Sigmoid colon (tissue), 7 donors: ENCODE measurements around the gene COL4A3. TPM values are rescaled to one million over a fixed set of nuclear protein-coding genes. Genes with fewer than 3 reads are reported as not detected.

Source experiments
- DNase-seq: peaks from one replicate; pipeline ENCODE4 v3.0.0-alpha.2; 2019
- H3K27ac ChIP-seq, 4 donors: fragments of 200-600 bp; sonication (generic); one replicate each; pipeline ENCODE4 v1.5.1; 2016 to 2019; ENCODE audit warnings: mild to moderate bottlenecking in 1 of 4
- H3K27me3 ChIP-seq, 3 donors: fragments of 200-600 bp; sonication (generic); one replicate each; pipeline ENCODE4 v1.5.1; 2019; ENCODE audit warnings: mild to moderate bottlenecking in 1 of 3
- H3K36me3 ChIP-seq, 4 donors: fragments of 200-600 bp; sonication (generic); one replicate each; pipeline ENCODE4 v1.5.1; 2016 to 2019
- H3K4me1 ChIP-seq, 4 donors: fragments of 200-600 bp; sonication (generic); one replicate each; pipeline ENCODE4 v1.5.1; 2017 to 2019
- H3K4me3 ChIP-seq, 4 donors: fragments of 200-600 bp; sonication (generic); one replicate each; pipeline ENCODE4 v1.5.1; 2017 to 2019; ENCODE audit warnings: mild to moderate bottlenecking in 2 of 4, moderate library complexity in 1 of 4
- H3K9me3 ChIP-seq, 4 donors: fragments of 200-600 bp in 3 of 4; sonication (generic) in 3 of 4; one replicate each; pipeline versions ENCODE4 v1.5.1 to v1.6.1; 2013 to 2019
- EP300 ChIP-seq, 4 donors: sonication (generic); formaldehyde crosslinking; IDR thresholded peaks; one replicate each; pipeline ENCODE4 v1.6.1; 2017; ENCODE audit warnings: antibody characterized with exemption in 4 of 4
- POLR2A ChIP-seq, 2 donors: fragments of 450-650 bp; IDR thresholded peaks; one replicate each; pipeline ENCODE4 v1.6.1; 2016; ENCODE audit warnings: antibody characterized with exemption in 2 of 2, mild to moderate bottlenecking in 2 of 2, moderate library complexity in 2 of 2
- POLR2AphosphoS5 ChIP-seq, 4 donors: sonication (generic); formaldehyde crosslinking; IDR thresholded peaks; one replicate each; pipeline ENCODE4 v1.6.1; 2017; ENCODE audit warnings: antibody characterized with exemption in 4 of 4
- WGBS, 2 donors: extraction: QIAGEN DNeasy Blood & Tissue Kit; methylation state at CpG; one replicate each; pipeline ENCODE4 v1.1.7; 2013; 5-methylcytosine and 5-hydroxymethylcytosine counted together
- intact Hi-C: fragments of 100-400 bp; cut with DNase I; formaldehyde crosslinking; loops from one replicate; pipeline ENCODE4 v1.15.1; 2023
- polyA plus RNA-seq, 3 donors: library from polyadenylated mRNA; stranded (reverse); fragments of 200-250 nt; gene quantifications; one replicate each; pipeline ENCODE4 v1.2.3, GENCODE V29; 2013
- total RNA-seq, 4 donors: library from RNA; depleted of rRNA; stranded (reverse); fragments of >200 nt; gene quantifications; one replicate each; pipeline ENCODE4 v1.1.0, GENCODE V29; 2016
- TF ChIP-seq, protein P1 (sequence below), 4 experiments: fragments of 450-650 bp in 3 of 4; fragments of 200-600 bp in 1 of 4; IDR thresholded peaks; one replicate each; pipeline ENCODE4 v1.5.1; 2016 to 2019; ENCODE audit warnings: antibody characterized with exemption in 4 of 4, mild to moderate bottlenecking in 3 of 4, moderate library complexity in 2 of 4
- donor health status: healthy with polysubstance abuse.
- donor health status: Bipolar disorder and iron deficiency.
- donor health status: healthy.

Gene COL4A3
- total and polyA plus RNA-seq, 7 donors = under 0.01 to 1.6 (median 0.93) TPM; not detected in 1

DNA sequence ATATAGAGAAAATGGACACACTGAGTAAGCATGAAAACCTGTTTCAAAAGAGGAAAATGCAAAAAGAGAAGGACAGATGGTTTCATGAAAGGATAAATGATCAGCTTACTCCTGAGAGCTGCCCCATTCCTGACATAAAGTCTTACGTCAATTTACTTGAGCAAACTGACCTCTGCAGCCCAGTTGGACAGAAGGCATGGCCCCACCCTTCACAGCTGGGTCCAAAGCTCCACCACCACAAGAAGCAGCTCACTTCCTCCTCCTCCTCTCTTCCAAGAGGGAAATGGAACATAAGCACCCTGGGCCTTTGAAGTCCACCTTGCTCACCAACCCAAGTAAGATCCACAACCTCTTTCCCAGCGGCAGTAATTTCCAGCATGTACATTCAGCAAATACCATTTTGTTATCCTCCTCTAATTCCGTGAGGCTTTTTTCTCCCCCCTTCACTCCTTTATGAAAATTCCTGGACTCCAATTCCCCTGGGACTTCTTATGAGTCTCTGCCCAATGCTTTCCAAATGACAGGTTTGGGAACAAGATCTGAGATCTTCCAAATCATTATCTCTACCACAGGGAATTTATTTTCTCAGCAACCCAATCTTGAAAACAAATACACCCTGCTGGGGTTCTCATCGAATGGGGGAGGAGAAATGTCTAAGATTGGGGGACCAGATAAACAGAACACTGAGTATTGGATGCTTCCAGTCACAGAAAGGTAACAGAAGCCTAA is 10.5 kb upstream of the COL4A3 start:
- no peak for TF ChIP-seq EP300 (IDR thresholded peaks at IDR 0.05)
- TF ChIP-seq POLR2AphosphoS5 (IDR thresholded peaks at IDR 0.05) = no peak
- TF ChIP-seq POLR2A (IDR thresholded peaks at IDR 0.05) = no peak
- TF ChIP-seq, protein P1, sequence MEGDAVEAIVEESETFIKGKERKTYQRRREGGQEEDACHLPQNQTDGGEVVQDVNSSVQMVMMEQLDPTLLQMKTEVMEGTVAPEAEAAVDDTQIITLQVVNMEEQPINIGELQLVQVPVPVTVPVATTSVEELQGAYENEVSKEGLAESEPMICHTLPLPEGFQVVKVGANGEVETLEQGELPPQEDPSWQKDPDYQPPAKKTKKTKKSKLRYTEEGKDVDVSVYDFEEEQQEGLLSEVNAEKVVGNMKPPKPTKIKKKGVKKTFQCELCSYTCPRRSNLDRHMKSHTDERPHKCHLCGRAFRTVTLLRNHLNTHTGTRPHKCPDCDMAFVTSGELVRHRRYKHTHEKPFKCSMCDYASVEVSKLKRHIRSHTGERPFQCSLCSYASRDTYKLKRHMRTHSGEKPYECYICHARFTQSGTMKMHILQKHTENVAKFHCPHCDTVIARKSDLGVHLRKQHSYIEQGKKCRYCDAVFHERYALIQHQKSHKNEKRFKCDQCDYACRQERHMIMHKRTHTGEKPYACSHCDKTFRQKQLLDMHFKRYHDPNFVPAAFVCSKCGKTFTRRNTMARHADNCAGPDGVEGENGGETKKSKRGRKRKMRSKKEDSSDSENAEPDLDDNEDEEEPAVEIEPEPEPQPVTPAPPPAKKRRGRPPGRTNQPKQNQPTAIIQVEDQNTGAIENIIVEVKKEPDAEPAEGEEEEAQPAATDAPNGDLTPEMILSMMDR (IDR thresholded peaks at IDR 0.05) = no peak
- Histone ChIP-seq H3K27me3 (no peaks in the 10 kb centered on the region), H3K9me3 (no peaks in the 10 kb centered on the region), H3K4me3 (no peak overlapping the region), H3K4me1 (no peaks in the 10 kb centered on the region), H3K36me3 (no peaks in the 10 kb centered on the region), H3K27ac (no peak overlapping the region)
- DNase-seq = no peak
- WGBS, 2 donors = 68 to 77% methylated on average over 4 of the region's 4 CpGs
- intact Hi-C loops = no loop called here

DNA sequence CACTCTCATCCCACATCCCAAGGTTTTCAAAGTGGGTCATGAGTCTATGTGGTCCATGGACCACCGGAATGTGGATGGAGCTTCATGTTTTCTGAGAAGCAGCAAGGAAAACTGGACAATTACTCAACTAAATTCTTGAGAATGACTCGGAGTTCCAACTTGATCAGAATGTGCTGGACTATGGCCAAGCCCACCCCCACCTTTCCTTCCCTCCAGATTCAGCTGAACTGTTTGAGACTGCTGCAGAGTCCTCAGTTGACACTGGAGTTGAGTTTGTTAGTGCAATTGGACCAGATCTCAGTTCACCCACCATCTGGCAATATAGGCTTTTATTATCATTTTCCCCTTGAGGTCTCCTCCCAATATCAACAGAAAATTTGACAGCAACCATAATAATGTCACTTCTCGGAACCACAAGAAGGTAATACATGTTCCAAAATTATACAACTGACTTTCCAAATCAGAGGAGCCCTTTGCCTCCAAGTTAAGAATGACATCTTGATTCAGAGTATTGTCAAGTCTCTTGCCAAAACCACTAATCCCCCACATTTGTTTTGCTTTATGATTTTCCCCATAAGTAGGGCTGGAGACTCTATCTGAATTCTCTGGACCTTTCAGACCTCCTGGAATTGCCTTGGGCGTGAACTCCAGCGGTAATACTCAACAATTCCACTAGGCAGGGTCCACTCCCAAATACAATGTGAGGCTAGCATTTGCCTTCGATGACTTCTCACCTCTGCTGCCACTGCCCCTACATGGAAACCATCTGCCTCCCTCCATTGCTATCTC is 9.2 kb upstream of the COL4A3 start:
- H3K9me3 ChIP-seq = no peaks in the 10 kb centered on the region
- WGBS, 2 donors = 84 to 87% methylated on average over 6 of the region's 6 CpGs
- H3K36me3 ChIP-seq = no peaks in the 10 kb centered on the region
- H3K4me1 ChIP-seq = no peaks in the 10 kb centered on the region
- peak overlapping the region in 1 of 4 donors; percentile 3 for H3K27ac ChIP-seq
- no peak overlapping the region for H3K4me3 ChIP-seq
- H3K27me3 ChIP-seq = no peaks in the 10 kb centered on the region
- intact Hi-C loops = no loop called here
- DNase-seq = no peak
- TF ChIP-seq EP300 (IDR thresholded peaks at IDR 0.05) = no peak

DNA sequence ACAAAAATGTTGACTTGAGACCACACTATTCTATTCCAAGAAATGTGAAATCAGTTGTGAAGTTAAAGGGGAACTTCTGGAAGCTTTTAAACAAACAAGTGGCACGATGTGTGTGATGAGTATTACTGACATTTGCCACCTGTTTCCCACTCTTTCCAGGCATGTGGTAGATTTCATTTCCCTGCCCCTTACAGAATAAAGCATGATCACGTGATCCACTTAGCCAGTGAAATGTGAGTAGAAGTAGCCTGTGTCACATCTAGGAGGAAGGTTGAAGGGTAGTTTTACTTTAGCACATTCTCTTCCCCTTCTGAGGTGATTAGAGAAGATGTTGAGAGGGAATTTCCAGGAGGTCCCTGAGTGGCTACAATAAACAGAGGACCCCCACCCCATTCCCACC is 4.3 kb upstream of the COL4A3 start:
- TF ChIP-seq EP300 (IDR thresholded peaks at IDR 0.05) (no peak), POLR2AphosphoS5 (IDR thresholded peaks at IDR 0.05) (no peak)
- TF ChIP-seq, protein P1 (IDR thresholded peaks at IDR 0.05) = no peak
- peaks cover 14 to 45% (median 19%) of the 10 kb centered on the region in 3 donors for H3K27me3 ChIP-seq
- intact Hi-C loops = no loop called here
- H3K36me3 ChIP-seq = no peaks in the 10 kb centered on the region
- no peak overlapping the region for H3K27ac ChIP-seq
- H3K9me3 ChIP-seq = no peaks in the 10 kb centered on the region
- no peak overlapping the region for H3K4me3 ChIP-seq
- H3K4me1 ChIP-seq = peaks cover 0 to 19% (median 17%) of the 10 kb centered on the region in 4 donors
- 64 to 65% methylated on average over 2 of the region's 2 CpGs for WGBS, 2 donors
- DNase-seq = no peak

DNA sequence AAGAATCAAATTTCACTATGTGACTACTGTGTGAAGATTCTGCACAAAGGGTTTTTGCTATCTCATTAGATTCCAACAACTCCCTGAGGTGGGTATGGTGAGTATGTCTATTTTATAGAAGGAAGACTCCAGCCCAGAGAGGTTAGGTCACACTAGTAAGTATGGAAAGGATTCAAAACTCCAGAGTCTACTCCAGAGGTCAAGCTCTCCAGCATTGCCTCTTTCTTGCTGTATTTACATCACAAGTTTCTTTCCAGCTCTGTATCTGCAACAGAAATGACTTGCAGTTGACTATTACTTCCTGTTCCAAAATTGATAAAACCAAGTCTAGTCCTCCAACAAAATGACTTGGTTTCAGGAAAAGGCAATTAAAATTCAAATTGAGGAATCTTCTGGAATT is 2.5 kb upstream of the COL4A3 start:
- Histone ChIP-seq H3K27me3 (peaks cover 15 to 55% (median 20%) of the 10 kb centered on the region in 3 donors), H3K4me3 (no peak overlapping the region), H3K9me3 (peaks cover 0 to under 1% (median 0%) of the 10 kb centered on the region in 4 donors), H3K36me3 (no peaks in the 10 kb centered on the region), H3K4me1 (peaks cover 0 to 19% (median 17%) of the 10 kb centered on the region in 4 donors), H3K27ac (no peak overlapping the region)
- DNase-seq = no peak
- intact Hi-C loops = no loop called here
- TF ChIP-seq, protein P1 (IDR thresholded peaks at IDR 0.05) = no peak
- no peak for TF ChIP-seq EP300 (IDR thresholded peaks at IDR 0.05)
- TF ChIP-seq POLR2A (IDR thresholded peaks at IDR 0.05) = no peak
- TF ChIP-seq POLR2AphosphoS5 (IDR thresholded peaks at IDR 0.05) = no peak

DNA sequence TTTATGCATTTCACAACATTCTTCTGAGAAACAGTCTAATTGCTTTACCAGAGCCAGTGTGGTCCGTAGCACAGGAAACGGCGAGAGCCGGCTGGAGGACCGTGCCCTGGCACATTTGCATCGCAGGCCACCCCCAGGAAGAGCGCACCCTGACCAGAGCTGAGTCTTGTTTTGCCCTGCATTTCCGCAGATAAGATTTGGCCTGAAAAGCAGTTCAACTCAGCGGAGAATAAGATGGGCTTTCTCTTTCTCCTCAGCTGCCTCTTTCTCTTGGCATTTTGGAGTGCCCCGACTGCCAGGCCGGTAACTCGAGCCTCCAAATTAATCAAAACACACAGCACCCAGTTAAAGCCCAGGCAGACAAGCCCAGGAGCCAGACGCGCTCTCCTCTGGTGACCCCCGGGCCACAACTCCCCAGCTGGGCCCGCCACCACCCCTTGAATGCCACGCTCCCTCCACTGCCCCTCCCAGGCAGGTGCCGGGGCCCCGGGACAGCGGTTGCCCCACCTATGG is 883 bp upstream of the COL4A3 start:
- peaks cover 0 to 3% (median 0%) of the 10 kb centered on the region in 4 donors for H3K9me3 ChIP-seq
- H3K27ac ChIP-seq = peak overlapping the region in 1 of 4 donors; percentile 49
- no peaks in the 10 kb centered on the region for H3K36me3 ChIP-seq
- no peak for TF ChIP-seq POLR2A (IDR thresholded peaks at IDR 0.05)
- TF ChIP-seq EP300 (IDR thresholded peaks at IDR 0.05) = no peak
- TF ChIP-seq, protein P1 (IDR thresholded peaks at IDR 0.05) = no peak
- TF ChIP-seq POLR2AphosphoS5 (IDR thresholded peaks at IDR 0.05) = no peak
- intact Hi-C loops = no loop called here
- peaks cover 15 to 55% (median 20%) of the 10 kb centered on the region in 3 donors for H3K27me3 ChIP-seq
- 1 to 2% methylated on average over 20 of the region's 20 CpGs for WGBS, 2 donors
- no peak for DNase-seq
- H3K4me1 ChIP-seq = peaks cover 0 to 19% (median 17%) of the 10 kb centered on the region in 4 donors
- H3K4me3 ChIP-seq = peak overlapping the region; percentile 8 to 50 (median 38)
